HepG2 (cell line): ENCODE measurements around the gene SLC44A4. TPM values are rescaled to one million over a fixed set of nuclear protein-coding genes. Genes with fewer than 3 reads are reported as not detected.

Experiments used
- ATF5 ChIP-seq: sonication (generic); formaldehyde crosslinking; IDR thresholded peaks from 2 replicates; pipeline ENCODE4 v1.4.0; 2020; ENCODE audit warnings: mild to moderate bottlenecking, low read depth, missing genetic modification reagents
- CREB1 ChIP-seq, 2 experiments: fragments of 450-650 bp in 1 of 2; IDR thresholded peaks; 2 replicates each; pipeline ENCODE4 v1.6.1; 2016 to 2017; ENCODE audit warnings: control low read depth in 1 of 2, mild to moderate bottlenecking in 1 of 2, missing compliant biosample characterization in 1 of 2, missing genetic modification characterization in 1 of 2
- CREBL2 ChIP-seq: sonication (generic); formaldehyde crosslinking; IDR thresholded peaks from 2 replicates; pipeline ENCODE4 v1.8.1; 2023; ENCODE audit warnings: missing genetic modification reagents, mild to moderate bottlenecking, borderline replicate concordance
- DMTF1 ChIP-seq: sonication (generic); formaldehyde crosslinking; IDR thresholded peaks from 2 replicates; pipeline ENCODE4 v1.4.0; 2020; ENCODE audit warnings: mild to moderate bottlenecking, missing genetic modification reagents
- HDAC2 ChIP-seq: sonication (generic); formaldehyde crosslinking; IDR thresholded peaks from 2 replicates; pipeline ENCODE4 v1.4.0; 2020; ENCODE audit warnings: missing genetic modification reagents
- KMT2A ChIP-seq: sonication (generic); formaldehyde crosslinking; IDR thresholded peaks from 2 replicates; pipeline ENCODE4 v1.4.0; 2020; ENCODE audit warnings: missing genetic modification reagents
- MAF1 ChIP-seq: sonication (generic); formaldehyde crosslinking; IDR thresholded peaks from 2 replicates; pipeline ENCODE4 v1.5.0; 2020; ENCODE audit warnings: missing genetic modification reagents, borderline replicate concordance
- NFE2L1 ChIP-seq: sonication (generic); formaldehyde crosslinking; IDR thresholded peaks from 2 replicates; pipeline ENCODE4 v1.4.0; 2020; ENCODE audit warnings: missing genetic modification reagents, mild to moderate bottlenecking, borderline replicate concordance
- PBX3 ChIP-seq: sonication (generic); formaldehyde crosslinking; IDR thresholded peaks from 2 replicates; pipeline ENCODE4 v1.8.1; 2023; ENCODE audit warnings: missing genetic modification reagents, inconsistent platforms, borderline replicate concordance
- TRAFD1 ChIP-seq: sonication (generic); formaldehyde crosslinking; IDR thresholded peaks from 2 replicates; pipeline ENCODE4 v1.5.1; 2020; ENCODE audit warnings: missing genetic modification reagents, mild to moderate bottlenecking, borderline replicate concordance
- ZBTB34 ChIP-seq: sonication (generic); formaldehyde crosslinking; IDR thresholded peaks from 2 replicates; pipeline ENCODE4 v1.8.0; 2022; ENCODE audit warnings: mild to moderate bottlenecking, missing genetic modification reagents
- ZBTB38 ChIP-seq: sonication (generic); formaldehyde crosslinking; IDR thresholded peaks from 2 replicates; pipeline ENCODE4 v1.5.1; 2020; ENCODE audit warnings: mild to moderate bottlenecking, missing genetic modification reagents
- ZNF383 ChIP-seq: sonication (generic); formaldehyde crosslinking; IDR thresholded peaks from 2 replicates; pipeline ENCODE4 v1.4.0; 2020; ENCODE audit warnings: missing genetic modification reagents, mild to moderate bottlenecking, borderline replicate concordance
- ZNF451 ChIP-seq: sonication (generic); formaldehyde crosslinking; IDR thresholded peaks from 2 replicates; pipeline ENCODE4 v1.5.0; 2020; ENCODE audit warnings: mild to moderate bottlenecking, missing genetic modification reagents
- ZNF792 ChIP-seq: IDR thresholded peaks from 2 replicates; pipeline ENCODE4 v1.6.1; 2016
- ZNF841 ChIP-seq: sonication (generic); formaldehyde crosslinking; IDR thresholded peaks from 2 replicates; pipeline ENCODE4 v1.8.1; 2023; ENCODE audit warnings: missing genetic modification reagents, borderline replicate concordance
- polyA plus RNA-seq, 8 experiments: library from polyadenylated mRNA; depleted of rRNA in 3 of 8; stranded (reverse) in 7 of 8; unstranded in 1 of 8; fragments of >200 nt; fragmentation: Illumina TruSeq in 4 of 8; extraction: Trizol in 4 of 8; gene quantifications; 2 replicates each; pipeline versions ENCODE4 v1.2.1 to v1.2.3, GENCODE V29; 2011 to 2016; ENCODE audit warnings: low read depth in 4 of 8, missing spikeins in 1 of 8, mixed read lengths in 1 of 8; ENCODE audit not compliant: insufficient read depth in 1 of 8
- total RNA-seq, 5 experiments: library from RNA; depleted of rRNA; stranded (reverse); fragments of >200 nt; fragmentation: Illumina TruSeq; extraction: Trizol; gene quantifications; 2 replicates each; pipeline ENCODE4 v1.2.3, GENCODE V29; 2016; ENCODE audit warnings: low read depth in 1 of 5

Gene SLC44A4
- total and polyA plus RNA-seq, 2 of the 13 experiments (the other 11 are each of a cell fraction or from before 2014, with no cell fraction given), result 3.5 to 5.9 TPM

- TF ChIP-seq ZBTB34 (CRISPR knock-in tag) (no peak), ZNF383 (CRISPR knock-in tag) (0 out of 2 replicates have a peak, but pooled peaks have one; percentile 5), KMT2A (CRISPR knock-in tag) (no peak), CREBL2 (CRISPR knock-in tag) (no peak), CREB1 (IDR thresholded peaks at IDR 0.05) (no peak), CREB1 (CRISPR knock-in tag; IDR thresholded peaks at IDR 0.05) (0 out of 2 replicates have a peak, but pooled peaks have one; percentile 24), DMTF1 (CRISPR knock-in tag) (no peak), ZNF841 (CRISPR knock-in tag) (no peak), NFE2L1 (CRISPR knock-in tag) (no peak), ZBTB38 (peak; percentile 65), ZNF792 (CRISPR knock-in tag) (no peak), TRAFD1 (CRISPR knock-in tag) (no peak), ZNF451 (CRISPR knock-in tag) (no peak), PBX3 (CRISPR knock-in tag) (no peak), ATF5 (CRISPR knock-in tag) (no peak), MAF1 (no peak), HDAC2 (no peak; the same call in 1 of the 2 replicates)
Measured at GRCh38 chr6:31861919-31862343, 16.9 kb downstream of the SLC44A4 start (continued).
